ENCODE results near the gene RWDD4.
A peak's percentile ranks its signal among the peaks of the same experiment; 100 is the strongest.
"Not testable (repeated sequence)": the region's sequence is repeated elsewhere in the genome, so short reads cannot be mapped to it uniquely, and the experiment has no call there.

RWDD4 gene

DNA sequence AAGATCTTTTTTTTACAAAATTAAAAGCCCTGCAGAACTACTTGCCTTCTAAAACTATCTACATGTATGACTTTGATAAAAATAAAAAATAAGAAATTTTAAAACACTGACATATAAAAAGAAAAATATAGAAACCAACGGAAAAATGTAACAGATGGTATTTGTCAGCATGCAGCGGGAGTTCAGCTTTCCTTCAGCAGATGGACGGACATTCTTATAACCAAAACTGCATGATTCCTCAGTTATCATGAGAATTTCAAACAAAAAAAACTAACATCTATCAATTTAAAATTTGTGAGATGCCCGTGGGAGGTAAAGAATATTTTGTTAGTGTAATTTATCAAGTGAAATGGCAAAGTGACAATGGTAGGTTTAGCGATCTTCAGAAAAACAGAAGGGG is 23.2 kb downstream of the RWDD4 start:
- DNase-seq (ENCODE audit: low spot score) = no peak

DNA sequence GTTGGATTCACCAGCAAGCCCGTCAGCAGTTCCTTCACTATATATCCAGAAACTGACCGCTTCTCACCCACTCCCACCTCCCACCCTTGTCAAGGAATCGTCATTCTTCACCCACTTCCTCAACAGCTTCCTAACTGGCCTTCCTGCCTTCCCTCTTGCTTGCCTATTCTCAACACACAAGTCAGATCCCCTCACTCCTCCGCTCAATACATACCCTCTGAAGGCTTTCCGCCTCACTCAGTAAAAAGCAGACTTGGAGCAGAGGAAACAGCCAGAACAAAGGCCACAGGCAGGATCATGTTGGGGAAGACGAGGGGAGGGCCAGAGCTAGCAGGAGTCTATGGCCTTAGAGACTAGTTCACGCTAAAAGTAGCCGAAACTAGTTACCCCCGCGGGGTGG is 23.7 kb downstream of the RWDD4 start:
- DNase-seq (ENCODE audit: low spot score) = no peak

DNA sequence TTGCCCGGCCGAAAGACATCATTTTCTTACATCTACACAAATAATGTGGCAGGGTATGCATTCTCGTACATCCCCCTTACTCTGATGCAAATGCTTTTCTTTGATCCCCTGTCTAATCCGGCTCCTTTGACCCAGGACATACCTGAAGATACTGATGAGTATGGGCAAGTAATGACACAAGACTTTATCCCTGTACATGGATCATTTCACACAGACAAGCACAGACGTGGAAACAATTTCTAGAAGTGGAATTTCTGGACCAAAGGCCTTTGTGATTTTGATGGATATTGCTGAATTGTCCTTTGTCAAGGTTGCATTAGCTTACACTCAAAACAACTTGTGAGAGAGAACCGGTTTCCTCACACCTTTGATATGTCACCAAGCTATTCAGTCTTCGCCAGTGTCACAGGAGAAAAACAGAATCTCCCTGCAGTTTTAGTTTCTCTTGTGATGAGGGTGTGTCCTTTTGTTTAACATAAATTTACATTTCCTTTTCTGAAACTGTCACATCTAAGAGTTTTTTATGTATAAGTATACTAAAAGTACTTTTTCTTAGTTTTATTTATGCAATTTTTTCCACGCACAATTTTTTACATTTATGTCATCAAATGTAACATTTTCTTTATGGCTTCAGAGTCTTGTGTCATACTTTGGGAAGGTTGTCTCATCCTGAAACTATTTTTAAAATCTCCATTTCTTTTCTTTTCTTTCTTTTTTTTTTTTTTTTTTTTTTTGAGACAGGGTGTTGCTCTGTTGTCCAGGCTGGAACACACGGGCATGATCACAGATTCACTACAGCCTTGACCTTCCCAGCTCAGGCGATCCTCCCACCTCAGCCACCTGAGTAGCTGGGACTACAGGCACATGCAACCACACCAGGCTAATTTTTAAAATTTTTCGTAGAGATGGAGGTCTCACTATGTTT is 25.2 kb downstream of the RWDD4 start:
- DNase-seq (ENCODE audit: low spot score) = no peak

DNA sequence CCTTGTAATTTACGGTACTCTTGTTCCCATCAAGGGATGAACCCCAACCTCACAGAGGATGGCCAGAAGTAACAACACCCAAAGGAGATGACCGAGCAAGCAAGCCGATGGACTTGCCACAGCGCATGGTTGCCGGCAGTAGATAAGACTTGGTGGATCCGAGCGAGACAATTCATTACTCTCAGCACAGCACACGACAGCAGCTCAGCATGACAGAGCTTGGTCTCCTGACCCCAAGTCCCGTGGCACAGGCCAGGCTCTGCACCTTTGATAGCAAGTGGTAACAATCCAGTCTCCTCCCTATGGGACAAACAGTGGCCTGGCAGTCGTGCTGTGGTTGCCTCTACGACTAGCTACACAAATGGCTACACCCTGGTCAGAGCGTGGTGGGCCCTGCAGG is 26.3 kb downstream of the RWDD4 start:
- DNase-seq (ENCODE audit: low spot score) = no peak

DNA sequence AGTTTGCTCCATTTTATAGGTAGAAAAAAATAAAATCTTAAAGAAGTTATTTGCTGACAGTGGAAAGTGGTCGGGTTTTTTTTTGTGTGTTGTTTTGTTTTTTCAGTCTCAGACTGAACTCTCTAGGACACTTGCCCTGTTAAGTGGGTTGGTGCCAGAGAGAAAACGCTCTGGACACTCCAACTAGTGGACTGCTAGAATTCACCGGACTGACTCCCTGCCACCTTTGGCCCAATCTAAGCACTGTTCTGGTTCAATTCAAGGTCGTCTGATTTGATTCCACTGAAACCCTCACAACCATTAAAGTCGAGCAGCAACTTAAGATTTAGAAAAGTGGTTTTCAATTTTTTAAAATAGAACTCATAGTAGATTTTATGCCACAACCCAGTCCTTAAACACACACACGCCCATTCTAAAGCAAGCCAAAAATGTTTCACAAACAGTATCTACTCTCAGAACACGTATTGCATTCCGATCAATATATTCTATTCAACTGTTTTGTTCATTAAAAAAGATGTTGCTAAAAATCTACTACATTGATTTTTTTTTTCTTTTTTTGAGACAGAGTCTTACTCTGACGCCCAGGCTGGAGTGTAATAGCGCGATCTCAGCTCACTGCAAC is 27.3 kb downstream of the RWDD4 start:
- no peak for DNase-seq (ENCODE audit: low spot score)

DNA sequence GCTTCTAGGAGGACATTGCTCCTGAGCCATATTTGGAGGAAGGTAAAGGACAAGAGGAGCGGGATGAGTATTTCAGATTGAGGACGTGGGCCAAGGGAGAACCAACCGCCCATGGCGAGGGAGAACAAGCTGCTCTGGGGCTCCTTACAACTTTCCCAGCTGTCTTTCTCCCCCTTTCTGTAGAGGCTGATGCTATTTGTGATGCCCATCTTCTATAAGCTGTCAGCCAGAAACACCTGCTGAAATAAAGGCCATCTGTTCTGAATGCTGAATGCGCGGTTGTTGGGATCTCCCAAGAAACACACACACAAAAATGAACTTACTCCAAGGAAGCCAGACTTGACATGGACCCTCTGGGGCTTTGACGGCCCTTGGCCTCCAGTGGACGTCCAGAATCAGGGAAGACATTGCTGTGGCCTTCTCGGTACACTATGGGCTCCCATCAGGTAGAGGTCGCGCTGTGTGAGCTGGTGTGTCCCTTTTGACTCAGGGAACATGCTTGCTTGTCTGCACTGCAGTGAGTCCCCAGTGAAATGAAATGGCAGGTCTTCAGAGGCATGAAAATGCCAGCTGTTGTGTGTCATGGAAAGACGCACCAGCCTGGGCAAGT is 30.9 kb downstream of the RWDD4 start:
- no peak for DNase-seq (ENCODE audit: low spot score)

DNA sequence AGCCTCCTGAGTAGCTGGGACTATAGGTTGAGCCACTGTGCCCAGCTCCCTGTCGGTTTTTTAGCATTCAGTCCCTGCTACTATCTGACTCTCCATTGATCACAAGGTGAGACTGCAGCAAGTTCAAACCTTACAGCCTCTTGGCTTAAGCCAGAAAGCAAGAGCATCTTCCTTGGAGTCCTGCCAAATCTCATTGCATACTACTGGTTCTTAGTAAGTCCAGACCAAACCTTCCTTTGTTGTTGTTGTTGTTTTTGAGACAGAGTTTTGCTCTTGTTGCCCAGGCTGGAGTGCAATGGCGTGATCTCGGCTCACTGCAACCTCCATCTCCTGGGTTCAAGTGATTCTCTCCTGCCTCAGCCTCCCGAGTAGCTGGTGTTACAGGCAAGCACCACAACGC is 31.7 kb downstream of the RWDD4 start:
- DNase-seq (ENCODE audit: low spot score) = not testable (repeated sequence)

DNA sequence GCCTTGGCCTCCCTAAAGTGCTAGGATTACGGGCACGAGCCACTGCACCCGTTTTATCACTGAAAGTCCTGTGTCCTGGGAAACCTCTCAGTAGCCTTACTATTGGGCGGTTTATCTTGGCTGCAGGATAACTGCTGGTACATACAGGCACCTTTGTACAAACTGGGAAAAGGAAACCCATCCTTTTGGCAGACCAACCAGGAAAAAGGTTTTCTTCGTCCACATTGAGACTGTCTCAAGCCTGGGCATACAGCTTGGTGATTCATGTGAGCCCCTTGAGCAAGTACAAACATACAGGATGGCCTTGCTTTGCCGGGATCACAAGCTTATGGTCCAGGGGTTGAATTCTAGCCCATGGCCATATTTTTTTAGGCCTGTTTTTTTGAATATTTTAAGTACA is 32.8 kb downstream of the RWDD4 start:
- no peak for DNase-seq (ENCODE audit: low spot score)

DNA sequence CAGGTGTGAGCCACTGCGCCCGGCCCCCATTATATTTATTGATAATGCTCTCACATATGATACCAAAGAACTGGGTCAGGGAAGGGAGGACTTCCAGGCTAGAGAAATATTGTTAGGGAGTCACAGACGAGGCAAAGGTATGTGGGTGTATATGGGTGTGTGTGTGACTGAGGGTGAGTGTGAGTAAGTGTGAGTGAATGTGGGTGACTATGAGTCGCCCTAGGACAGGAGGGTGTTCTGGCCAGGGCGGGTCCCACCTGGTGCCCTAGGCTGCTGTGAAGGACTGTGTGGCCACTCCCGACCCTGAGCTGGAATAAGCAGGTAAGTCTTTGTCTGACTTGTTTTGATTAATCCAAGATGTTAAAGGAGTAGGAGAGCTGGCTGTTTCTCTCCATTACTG is 34.4 kb downstream of the RWDD4 start:
- DNase-seq (ENCODE audit: low spot score) = no peak

DNA sequence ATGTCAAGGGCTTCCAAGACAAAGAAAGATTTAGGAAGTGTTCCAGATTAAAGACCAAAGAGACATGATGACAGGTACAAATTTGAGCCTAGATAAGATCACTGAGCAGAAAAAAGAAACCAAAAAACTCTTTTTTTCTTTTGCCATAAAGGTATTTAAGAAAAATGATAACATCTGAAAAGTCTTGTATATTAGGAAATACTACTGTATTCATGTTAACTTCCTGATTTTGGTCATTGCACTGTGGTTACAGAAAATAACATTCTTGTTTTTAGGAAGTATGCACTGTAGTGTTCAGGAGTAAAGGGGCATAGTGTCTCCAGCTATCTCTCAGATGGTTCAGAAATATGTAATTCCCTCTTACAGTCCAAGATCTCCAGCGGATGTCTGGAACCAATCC is 37.1 kb downstream of the RWDD4 start:
- no peak for DNase-seq (ENCODE audit: low spot score)

DNA sequence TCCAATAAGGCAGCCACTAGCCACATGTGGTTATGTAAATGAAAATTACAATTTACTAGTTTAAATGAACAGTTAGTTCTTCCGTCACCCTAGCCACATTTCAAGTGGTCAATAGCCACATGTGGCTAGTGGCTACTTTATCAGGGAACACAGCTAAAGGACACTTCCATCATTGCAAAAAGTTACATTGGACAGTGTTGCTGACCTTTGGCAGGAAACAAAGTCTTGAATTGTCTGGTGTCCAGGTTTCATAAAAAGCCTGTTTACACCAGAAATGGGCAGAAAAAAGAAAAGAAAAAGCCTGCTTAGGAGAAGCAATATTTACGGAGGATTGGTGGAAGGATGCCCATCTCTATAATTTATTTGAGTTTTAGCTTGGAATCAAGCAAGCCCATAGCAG is 38.6 kb downstream of the RWDD4 start:
- no peak for DNase-seq (ENCODE audit: low spot score)

DNA sequence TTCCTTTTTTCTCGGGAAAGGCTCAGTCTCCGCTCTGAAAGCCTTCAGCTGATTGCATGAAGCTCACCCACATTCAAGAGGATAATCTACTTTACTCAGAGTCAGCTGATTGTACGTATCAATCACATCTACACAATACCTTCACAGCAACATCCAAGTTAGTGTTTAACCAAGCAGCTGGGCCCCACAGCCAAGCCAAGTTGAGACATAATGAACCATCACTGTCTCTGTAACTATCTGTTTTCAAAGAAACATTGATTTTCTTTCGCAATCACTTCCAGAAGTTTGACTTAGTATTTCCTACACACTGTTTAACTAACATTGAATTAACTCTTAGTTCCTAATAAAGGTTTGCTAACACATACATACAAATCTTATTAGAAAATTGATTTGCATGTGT is 40.3 kb downstream of the RWDD4 start:
- no peak for DNase-seq (ENCODE audit: low spot score)

DNA sequence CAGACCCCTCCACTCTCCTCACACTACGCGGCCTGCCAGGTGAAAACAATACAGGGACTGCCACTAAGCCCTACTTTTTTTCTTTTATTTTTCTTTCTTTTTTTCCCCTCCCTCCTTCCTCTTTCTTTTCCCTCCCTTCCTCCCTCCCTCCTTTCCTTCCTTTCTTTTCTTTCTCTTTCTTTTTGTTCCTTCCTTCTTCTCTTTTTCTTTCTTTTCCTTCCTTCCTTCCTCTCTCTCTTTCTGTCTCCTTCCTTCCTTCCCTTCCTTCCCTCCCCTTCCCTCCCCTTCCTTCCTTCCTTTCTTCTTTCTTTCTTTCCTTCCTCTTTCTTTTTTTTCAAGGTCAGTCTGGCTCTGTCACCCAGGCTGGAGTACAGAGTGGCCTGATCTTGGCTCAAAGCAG is 41.9 kb downstream of the RWDD4 start:
- DNase-seq (ENCODE audit: low spot score) = no peak

DNA sequence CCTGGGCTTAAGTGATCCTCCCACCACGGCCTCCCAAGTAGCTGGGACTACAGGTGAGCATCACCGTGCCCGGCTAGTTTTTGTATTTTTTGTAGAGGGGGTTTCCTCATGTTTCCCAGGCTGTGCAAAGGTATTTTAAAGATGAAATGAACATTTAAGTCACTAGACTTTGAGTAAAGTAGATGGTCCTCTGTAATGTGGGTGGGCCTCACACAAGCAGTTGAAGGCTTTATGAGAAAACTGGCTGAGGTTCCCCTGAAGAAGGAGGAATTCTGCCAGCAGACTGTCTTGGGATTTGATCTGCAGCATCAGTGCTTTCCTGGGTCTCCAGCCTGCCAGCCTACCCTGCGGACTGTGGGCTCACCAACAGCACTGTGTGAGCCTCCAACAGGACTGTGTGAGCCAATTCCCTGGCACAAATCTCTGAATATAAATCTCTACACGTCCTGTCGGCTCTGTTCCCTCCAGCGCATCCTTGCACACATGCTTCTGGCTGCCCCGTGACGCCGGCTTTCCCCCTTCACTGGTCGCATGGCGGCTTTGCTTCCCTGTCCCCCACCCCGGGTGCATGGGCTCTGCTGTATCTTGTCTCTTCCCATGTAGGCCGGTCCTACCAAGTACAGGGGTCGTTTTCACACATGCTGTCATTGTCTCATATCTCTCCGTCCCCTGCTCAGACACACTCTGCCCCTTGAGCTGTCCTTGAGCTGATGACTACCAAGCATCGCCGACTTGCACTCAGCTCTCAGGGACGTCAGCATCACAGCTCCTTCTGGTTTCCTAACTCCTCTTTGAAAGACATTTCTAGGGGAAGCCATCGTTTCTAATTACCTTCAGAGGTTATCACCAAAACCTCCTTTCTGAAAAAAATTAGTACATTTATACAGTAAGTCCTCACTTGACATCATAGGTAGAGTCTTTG is 46.4 kb downstream of the RWDD4 start:
- no peak for DNase-seq (ENCODE audit: low spot score)

DNA sequence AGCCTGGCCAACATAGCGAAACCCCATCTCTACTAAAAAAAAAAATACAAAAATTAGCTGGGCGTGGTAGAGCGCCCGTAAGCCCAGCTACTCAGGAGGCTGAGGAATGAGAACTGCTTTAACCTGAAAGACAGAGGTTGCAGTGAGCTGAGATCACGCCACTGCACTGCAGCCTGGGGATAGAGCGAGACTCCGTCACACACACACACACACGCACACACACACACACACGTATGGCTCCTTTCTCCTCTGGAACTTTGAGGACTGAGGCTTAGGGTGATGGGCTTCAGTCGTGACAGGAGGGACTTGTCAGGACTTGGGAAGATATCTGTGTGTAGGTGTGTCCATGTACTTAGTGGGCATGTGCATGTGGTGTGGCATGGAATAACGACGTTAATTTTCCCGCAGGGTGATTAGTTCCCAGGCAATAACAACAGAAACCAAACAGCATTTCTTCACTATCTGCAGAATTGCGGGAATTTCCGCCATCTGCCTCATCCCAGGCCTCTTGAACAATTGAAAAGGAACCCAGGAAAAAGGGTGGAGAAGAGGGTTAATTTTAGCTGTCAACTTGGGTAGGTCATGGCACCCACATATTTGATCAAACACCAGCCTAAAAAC is 47.7 kb downstream of the RWDD4 start:
- no peak for DNase-seq (ENCODE audit: low spot score)

DNA sequence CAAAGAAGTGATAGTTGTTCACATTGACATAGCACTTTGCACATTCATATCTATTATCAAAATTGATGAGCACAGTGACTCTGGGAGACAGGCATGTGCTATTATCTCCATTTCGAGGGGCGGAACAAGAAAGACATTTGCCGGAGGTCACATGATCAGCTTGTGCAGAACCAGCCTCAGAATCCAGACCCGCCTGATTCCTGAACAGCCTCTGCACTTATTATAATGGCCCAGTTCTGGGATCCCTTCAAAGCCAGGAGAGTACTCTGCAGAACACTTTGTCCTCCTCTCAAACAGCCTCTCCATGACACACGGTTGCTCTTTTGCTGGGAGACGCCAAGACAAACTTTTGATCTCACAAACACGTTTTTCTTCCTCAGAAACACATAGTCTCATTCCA is 48.4 kb downstream of the RWDD4 start:
- DNase-seq (ENCODE audit: low spot score) = no peak

DNA sequence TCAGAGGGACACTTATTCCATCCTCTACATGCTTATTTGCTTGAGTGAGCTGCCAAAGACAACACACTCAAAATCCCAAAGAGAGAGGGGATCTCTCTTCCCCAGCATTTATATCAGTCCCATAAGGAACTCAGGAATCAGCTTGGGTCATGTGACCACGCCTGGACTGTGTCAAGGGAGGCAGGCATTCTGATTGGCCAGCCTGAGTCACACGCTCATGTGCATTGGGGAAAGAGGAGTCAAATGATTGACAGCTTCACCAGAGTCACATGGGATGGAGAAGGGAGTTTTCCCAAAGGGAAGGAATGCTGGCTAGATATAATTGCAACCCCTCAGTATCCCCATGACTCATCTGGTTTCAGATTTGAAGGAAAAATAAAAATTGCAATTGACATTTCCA is 49.0 kb downstream of the RWDD4 start:
- peak; percentile 24 for DNase-seq (ENCODE audit: low spot score)

DNA sequence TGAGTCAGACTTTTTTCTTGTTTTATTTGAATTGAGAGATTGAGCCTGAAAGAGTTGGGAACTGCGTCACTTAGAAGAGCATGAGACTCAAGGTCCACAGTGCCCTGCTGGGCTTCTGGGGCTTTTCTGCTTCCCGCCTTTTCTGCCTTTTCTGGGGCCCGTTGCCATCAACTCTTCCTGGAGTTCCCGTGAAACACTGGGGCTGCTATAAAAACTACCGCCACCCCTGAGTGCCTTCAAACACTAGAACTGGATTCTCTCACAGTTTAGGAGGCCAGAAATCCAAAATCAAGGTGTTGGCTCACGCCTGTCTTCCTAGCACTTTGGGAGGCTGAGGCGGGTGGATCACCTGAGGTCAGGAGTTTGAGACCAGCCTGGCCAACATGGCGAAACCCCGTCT is 49.8 kb downstream of the RWDD4 start:
- DNase-seq (ENCODE audit: low spot score) = no peak

DNA sequence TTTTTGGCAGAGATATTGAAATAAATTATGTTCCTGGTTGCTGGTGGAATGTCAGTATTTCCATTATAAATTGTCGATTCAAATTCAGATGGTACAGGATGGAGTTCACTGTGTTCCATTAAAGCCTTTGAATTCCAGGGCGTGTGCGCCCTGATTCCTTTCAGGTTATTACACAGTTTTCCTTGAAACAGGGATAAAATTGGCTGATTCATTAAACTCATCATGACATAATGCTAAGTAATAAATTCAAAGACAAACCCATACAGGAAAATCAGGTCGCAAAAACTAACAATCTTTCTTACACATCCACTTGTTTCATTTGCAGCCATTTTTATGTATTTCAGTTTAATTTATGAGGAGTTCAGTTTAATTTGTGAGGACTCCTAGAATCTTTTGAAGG is 51.1 kb downstream of the RWDD4 start:
- no peak for DNase-seq (ENCODE audit: low spot score)

DNA sequence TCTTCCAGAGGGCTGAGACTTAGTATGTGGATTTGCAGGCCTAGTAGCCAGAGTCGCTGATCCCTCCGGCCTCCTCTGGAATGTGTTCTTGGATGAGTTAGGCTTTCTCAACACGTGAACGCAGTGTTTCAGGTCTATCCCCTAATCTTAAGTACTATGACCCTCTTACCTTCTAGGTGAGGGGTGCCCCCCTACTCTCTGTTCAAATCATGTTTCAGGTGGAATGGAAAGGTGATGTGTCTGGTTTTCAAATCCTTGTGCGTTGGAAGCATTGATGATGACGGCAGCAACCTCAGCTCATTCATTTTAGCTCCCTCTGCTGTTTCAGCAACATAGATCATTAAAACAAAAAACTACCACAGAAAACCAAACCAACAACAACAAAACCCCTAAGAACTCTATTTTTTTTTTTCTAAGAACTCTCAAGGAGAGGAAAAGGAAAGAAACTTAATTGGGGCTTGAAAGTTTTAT is 56.4 kb downstream of the RWDD4 start:
- peak; percentile 28 for DNase-seq (ENCODE audit: low spot score)

DNA sequence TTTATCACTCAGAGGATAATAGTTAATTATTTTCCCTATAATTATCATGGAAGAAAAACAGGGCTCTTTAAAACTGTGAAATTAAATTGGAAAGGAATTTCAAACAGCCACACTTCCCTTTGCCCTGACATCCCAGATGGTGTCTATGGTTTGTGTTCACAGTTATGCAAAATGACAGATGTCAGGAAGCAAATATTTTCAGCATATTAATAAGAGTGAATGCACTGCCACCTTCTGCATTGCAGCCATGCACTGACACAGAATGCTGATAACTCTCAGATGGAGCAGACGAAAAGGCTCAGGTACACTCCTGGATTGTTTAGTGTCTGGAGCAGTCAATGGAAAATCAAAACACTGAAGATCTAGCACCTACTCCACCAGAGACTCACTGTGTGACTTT is 57.6 kb downstream of the RWDD4 start:
- DNase-seq (ENCODE audit: low spot score) = no peak

Data from RKO (cell line).